ENCODE results near the gene INSL3.
A peak's percentile ranks its signal among the peaks of the same experiment; 100 is the strongest.

The INSL3 gene

DNA sequence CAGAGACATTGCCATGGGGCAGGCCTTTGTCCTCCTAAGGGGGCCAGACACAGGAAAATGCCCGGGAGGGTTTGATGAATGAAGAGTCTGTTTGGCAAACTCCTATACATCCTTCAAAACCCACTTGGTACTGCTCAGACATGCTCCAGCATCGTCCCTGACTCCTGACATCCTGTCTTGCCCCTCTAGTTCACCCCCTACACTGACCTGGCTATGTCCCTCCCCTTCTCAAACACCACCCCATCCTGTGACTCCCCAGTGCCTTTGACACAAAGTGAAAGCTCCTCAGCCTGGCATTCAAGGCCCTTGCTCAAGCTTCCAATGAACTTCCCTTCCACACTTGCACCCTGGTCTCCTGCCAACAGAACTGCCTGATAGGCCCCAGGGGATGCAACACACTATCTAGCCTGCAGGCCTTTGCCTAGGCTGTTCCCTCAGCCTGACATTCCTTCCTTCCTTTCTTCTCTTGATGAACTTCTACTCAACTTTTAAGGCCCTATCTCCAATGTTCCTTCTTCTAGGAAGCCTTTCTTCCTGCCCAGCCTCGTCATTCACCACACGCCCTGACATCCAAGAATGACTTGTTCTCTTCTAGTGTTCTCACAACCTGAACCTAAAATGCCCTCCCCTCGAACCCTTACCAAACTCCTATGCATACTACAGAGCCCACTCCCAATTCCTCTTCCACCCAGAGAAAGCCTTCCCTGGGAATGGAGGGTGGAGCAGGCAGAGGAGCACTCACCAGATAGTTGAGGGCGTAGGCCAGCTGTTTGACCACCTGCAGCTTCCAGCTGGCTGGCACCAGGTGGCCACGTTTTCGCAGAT, 14.1 kb upstream of the INSL3 start:
- H3K4me3 Mint-ChIP-seq = no peak overlapping the region
- H3K4me1 Mint-ChIP-seq (ENCODE audit: low read depth) = peaks cover 8% of the 10 kb centered on the region

DNA sequence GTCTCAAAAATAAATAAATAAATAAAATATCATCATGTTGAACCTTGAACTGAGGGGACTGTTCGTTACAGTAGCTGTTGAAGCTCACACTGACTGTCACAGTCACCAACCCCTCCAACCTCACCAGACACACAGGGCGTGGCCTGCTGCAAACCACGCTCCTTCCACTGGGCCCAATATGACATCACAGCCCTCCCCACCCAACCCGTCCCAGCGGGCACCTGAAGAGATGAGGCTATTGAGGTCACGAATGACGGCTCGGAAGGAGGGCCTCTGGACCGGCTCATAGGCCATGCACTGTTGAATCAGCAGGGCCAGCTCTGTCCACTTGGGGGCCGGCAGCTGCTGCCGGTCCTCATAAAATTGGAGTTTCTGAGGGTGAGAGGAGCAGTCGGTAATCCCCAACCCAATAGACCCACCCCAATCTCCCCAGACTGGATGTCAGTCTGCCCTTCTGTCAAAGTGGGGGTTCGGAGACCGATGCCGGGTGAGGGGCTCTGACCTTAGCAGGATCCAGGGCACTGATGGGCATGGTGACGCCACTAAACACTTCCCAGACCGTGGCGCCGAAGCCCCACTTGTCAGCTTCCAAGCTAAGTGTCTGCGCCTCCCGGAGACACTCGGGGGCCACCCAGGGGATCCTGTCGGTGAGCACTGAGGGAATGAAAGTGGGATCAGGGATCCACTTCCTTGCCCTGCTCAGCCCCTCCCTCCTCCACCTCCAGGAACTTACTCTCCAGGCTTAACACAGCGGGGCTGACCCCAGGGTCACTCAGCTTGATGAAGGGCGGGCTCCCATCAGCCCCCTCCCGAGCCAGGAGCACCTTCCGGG, 13.2 kb upstream of the INSL3 start:
- peaks cover 76% of the 10 kb centered on the region for H3K36me3 Mint-ChIP-seq (ENCODE audit: low read depth)
- no peaks in the 10 kb centered on the region for H3K9me3 Mint-ChIP-seq
- H3K4me3 Mint-ChIP-seq = no peak overlapping the region
- H3K4me1 Mint-ChIP-seq (ENCODE audit: low read depth) = peaks cover 8% of the 10 kb centered on the region
- H3K27ac Mint-ChIP-seq = no peak overlapping the region
- H3K27me3 Mint-ChIP-seq = no peaks in the 10 kb centered on the region

More for the DNA sequence above, 14.1 kb upstream of the INSL3 start:
- Mint-ChIP-seq H3K36me3 (ENCODE audit: low read depth) (peaks cover 75% of the 10 kb centered on the region), H3K27ac (peak overlapping the region; percentile 1), H3K9me3 (no peaks in the 10 kb centered on the region), H3K27me3 (no peaks in the 10 kb centered on the region)

DNA sequence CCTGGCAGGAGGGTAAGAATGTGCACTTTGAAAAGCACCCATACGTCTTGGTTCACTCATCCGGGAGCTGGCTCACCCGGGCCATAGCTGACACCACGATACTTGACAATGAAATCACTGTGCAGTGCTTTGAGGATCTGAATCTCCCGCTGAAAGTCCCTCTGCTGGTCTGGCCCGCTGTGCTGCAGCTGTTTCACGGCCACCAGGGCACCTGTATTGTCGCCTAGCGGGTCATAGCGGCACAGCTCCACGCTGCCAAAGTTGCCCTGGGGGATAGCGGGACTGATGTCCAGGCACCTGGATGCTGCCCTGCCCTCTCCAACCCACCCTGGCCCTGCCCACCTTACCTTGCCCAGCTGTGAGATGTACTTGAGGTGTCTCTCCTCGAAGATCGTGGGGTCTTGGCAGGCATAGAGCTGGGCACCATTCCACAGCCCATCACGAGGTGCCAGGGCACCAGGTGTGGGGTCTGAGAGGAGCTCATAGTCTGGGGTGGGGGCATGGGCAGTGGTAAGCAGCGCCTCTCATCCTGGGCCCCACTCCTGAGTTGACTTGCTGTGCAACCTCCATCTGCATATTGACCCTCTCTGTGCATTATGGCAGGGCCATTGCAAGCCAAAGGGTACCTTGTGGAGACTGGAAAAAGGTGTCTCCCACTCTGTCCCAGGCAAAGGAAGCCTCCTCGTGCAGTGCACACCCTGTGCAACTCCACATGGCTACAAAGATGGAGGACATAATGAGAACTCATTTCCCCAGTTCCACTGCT, 11.3 kb upstream of the INSL3 start:
- Mint-ChIP-seq H3K27me3 (no peaks in the 10 kb centered on the region), H3K9me3 (no peaks in the 10 kb centered on the region), H3K36me3 (ENCODE audit: low read depth) (peaks cover 67% of the 10 kb centered on the region), H3K4me3 (no peak overlapping the region), H3K4me1 (ENCODE audit: low read depth) (no peaks in the 10 kb centered on the region), H3K27ac (no peak overlapping the region)

DNA sequence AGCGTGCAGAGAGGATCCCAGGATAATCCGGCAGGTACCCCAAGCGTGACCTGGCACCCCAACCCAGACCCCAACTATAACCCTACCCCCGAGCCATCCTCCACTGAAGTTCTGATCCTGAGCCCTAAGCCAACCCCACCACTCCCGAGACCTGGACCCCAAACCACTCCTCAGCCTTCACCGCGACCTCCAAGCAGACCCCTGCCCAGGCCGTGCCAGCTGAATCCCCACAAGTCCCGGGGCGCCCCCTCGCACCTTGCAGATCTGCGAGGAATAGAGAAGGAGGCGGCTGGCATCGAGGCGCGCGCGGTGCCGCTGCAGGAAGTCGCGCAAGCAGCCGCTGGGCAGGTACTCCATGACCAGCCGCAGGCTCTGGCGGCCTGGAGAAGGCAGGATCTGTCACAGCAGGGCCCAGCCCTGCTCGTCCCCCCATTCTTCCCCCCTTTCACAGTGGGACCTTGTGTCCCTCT, 10.1 kb upstream of the INSL3 start:
- no peak overlapping the region for H3K4me3 Mint-ChIP-seq
- no peaks in the 10 kb centered on the region for H3K9me3 Mint-ChIP-seq
- no peak overlapping the region for H3K27ac Mint-ChIP-seq
- no peaks in the 10 kb centered on the region for H3K27me3 Mint-ChIP-seq
- no peaks in the 10 kb centered on the region for H3K4me1 Mint-ChIP-seq (ENCODE audit: low read depth)
- peaks cover 61% of the 10 kb centered on the region for H3K36me3 Mint-ChIP-seq (ENCODE audit: low read depth)

DNA sequence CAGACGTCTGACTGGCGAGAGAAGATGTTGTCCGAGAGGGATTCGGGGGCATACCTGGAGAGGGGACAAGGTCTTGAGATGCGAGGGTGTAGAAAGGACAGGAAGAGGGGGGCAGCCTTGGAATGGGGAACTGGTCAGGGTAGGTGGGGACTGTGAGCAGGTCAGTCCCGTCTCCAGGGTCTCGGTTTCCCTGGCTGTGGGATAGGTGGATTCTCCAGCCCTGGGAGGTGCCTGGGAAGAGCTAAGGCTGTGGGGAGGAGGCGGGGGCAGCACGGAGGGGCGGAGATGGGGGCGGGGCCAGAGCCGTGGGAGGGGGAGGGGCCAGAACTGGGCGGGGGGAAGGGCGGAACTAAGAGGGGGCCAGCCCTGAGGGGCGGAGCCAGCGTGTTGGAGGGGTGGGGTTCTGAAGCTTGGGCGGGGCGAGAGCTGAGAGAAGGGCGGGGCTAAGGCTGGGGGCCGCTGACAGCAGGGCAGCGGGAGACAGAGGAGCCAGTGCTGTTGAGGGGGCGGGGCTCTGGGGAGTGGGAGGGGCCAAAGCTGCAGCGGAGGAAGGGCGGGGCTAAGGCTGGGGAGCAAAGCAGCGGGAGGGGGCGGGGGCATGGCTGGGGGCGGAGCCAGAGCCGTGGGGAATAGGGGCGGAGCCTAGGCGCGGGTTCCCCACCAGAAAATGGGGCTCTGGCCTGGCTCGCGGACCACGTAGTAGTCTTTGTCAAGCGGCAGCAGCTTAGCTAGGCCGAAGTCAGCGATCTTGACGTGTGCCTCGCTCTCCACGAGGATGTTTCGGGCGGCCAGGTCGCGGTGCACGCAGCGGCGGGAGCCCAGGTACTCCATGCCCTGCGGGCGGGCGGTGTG, 9.5 kb upstream of the INSL3 start:
- no peak overlapping the region for H3K4me3 Mint-ChIP-seq
- H3K9me3 Mint-ChIP-seq = no peaks in the 10 kb centered on the region

GRCh38 chr19:17829855-17830566, 8.7 kb upstream of the INSL3 start:
- H3K9me3 Mint-ChIP-seq = no peaks in the 10 kb centered on the region
- H3K36me3 Mint-ChIP-seq (ENCODE audit: low read depth) = peaks cover 48% of the 10 kb centered on the region
- no peak overlapping the region for H3K4me3 Mint-ChIP-seq
- no peak overlapping the region for H3K27ac Mint-ChIP-seq
- no peaks in the 10 kb centered on the region for H3K4me1 Mint-ChIP-seq (ENCODE audit: low read depth)
- no peaks in the 10 kb centered on the region for H3K27me3 Mint-ChIP-seq

More for the DNA sequence above, 9.5 kb upstream of the INSL3 start:
- Mint-ChIP-seq H3K27ac (no peak overlapping the region), H3K27me3 (no peaks in the 10 kb centered on the region), H3K36me3 (ENCODE audit: low read depth) (peaks cover 56% of the 10 kb centered on the region), H3K4me1 (ENCODE audit: low read depth) (no peaks in the 10 kb centered on the region)

GRCh38 chr19:17826508-17827056, 5.3 kb upstream of the INSL3 start:
- H3K36me3 Mint-ChIP-seq (ENCODE audit: low read depth) = peaks cover 21% of the 10 kb centered on the region
- H3K4me3 Mint-ChIP-seq = no peak overlapping the region
- H3K27ac Mint-ChIP-seq = no peak overlapping the region
- no peaks in the 10 kb centered on the region for H3K4me1 Mint-ChIP-seq (ENCODE audit: low read depth)
- H3K9me3 Mint-ChIP-seq = no peaks in the 10 kb centered on the region
- no peaks in the 10 kb centered on the region for H3K27me3 Mint-ChIP-seq

DNA sequence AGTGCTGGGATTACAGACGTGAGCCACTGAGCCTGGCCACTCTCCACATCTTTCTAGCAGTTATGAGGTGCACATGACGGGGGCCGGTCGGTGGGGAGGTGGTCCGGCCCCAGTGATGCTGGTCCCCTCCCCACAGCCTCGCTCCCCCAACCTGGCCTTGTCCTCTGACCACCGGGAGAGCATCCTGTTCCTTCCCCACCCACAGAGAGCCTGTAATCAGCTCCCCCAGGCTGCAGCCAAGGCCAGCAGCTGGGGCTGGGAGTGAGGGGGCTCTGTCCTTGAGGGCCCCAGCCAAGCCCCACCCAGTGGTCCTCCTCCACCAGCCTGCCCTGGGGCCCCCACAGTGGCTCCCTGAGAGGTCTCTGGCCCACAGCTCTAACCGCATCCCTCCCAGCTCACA, 3.0 kb upstream of the INSL3 start:
- Mint-ChIP-seq H3K9me3 (no peaks in the 10 kb centered on the region), H3K36me3 (ENCODE audit: low read depth) (peaks cover 6% of the 10 kb centered on the region), H3K27ac (no peak overlapping the region), H3K27me3 (no peaks in the 10 kb centered on the region), H3K4me1 (ENCODE audit: low read depth) (no peaks in the 10 kb centered on the region), H3K4me3 (no peak overlapping the region)

DNA sequence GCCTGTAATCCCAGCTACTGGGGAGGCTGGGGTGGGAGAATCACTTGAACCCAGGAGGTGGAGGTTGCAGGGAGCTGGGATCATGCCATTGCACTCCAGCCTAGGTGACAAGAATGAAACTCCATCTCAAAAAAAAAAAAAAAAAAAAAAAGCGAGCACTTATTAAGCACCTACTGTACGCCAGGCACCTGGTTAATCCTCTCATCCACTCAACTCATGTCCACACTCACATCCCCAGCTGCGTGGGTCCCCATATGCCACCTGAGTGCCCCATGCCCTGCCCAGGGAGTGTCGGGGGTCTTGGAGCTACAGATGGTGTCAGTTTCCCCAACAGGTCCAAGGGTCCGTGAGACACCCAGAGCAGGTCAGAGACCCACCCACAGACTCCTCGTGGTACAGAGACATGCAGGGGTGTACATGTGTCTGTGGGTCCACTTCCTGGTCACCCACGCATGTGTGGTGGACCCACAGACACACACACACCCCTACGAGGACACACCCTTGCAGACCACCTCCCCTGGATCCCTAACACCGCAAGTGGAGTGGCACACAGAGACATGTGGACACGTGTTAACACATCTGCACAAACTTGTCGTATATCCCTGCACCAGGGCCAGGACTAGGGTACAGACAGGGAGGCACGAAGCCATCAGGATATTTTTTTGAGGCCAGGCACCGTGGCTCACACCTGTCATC, 3.5 kb downstream of the INSL3 start:
- Mint-ChIP-seq H3K4me1 (ENCODE audit: low read depth) (no peaks in the 10 kb centered on the region), H3K27me3 (no peaks in the 10 kb centered on the region), H3K4me3 (no peak overlapping the region), H3K27ac (no peak overlapping the region), H3K36me3 (ENCODE audit: low read depth) (no peaks in the 10 kb centered on the region), H3K9me3 (no peaks in the 10 kb centered on the region)

DNA sequence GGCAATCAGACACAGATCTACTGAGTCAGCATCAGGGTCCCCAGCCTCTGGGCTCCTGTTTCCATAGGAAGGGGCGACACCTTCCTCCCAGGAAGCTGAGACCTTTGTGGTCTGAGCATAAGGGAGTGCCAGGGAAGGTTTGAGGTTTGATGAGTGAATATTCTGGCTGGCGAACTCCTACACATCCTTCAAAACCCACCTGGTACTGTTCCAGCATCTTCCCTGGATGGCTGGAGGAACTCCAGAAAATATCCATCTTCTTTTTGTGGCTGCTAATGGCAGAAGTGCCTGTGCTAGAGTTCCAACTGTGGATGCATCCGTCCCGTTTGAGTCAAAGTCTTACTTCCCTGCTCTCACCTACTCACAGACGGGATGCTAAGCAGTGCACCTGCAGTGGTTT, 9.2 kb downstream of the INSL3 start:
- Mint-ChIP-seq H3K36me3 (ENCODE audit: low read depth) (no peaks in the 10 kb centered on the region), H3K9me3 (no peaks in the 10 kb centered on the region), H3K27ac (no peak overlapping the region), H3K4me3 (no peak overlapping the region), H3K27me3 (no peaks in the 10 kb centered on the region), H3K4me1 (ENCODE audit: low read depth) (peaks cover 7% of the 10 kb centered on the region)

DNA sequence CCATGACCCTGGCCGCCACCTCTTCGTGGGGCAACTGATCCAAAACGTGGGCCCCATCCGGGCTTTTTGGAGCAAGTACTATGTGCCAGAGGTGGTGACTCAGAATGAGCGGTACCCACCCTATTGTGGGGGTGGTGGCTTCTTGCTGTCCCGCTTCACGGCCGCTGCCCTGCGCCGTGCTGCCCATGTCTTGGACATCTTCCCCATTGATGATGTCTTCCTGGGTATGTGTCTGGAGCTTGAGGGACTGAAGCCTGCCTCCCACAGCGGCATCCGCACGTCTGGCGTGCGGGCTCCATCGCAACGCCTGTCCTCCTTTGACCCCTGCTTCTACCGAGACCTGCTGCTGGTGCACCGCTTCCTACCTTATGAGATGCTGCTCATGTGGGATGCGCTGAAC, 9.6 kb downstream of the INSL3 start:
- H3K4me3 Mint-ChIP-seq = no peak overlapping the region
- no peak overlapping the region for H3K27ac Mint-ChIP-seq
- H3K27me3 Mint-ChIP-seq = no peaks in the 10 kb centered on the region

GRCh38 chr19:17811103-17811502, 10.2 kb downstream of the INSL3 start:
- Mint-ChIP-seq H3K36me3 (ENCODE audit: low read depth) (no peaks in the 10 kb centered on the region), H3K27me3 (no peaks in the 10 kb centered on the region), H3K4me3 (no peak overlapping the region), H3K4me1 (ENCODE audit: low read depth) (peaks cover 10% of the 10 kb centered on the region), H3K27ac (no peak overlapping the region), H3K9me3 (no peaks in the 10 kb centered on the region)

More for the DNA sequence above, 9.6 kb downstream of the INSL3 start:
- H3K9me3 Mint-ChIP-seq = no peaks in the 10 kb centered on the region
- no peaks in the 10 kb centered on the region for H3K36me3 Mint-ChIP-seq (ENCODE audit: low read depth)
- peaks cover 7% of the 10 kb centered on the region for H3K4me1 Mint-ChIP-seq (ENCODE audit: low read depth)

- H3K4me1 Mint-ChIP-seq (ENCODE audit: low read depth) = peaks cover 19% of the 10 kb centered on the region
- H3K4me3 Mint-ChIP-seq = no peak overlapping the region
- no peaks in the 10 kb centered on the region for H3K36me3 Mint-ChIP-seq (ENCODE audit: low read depth)
- H3K9me3 Mint-ChIP-seq = no peaks in the 10 kb centered on the region
- H3K27ac Mint-ChIP-seq = no peak overlapping the region
- H3K27me3 Mint-ChIP-seq = no peaks in the 10 kb centered on the region
These were observed 13.5 kb downstream of the INSL3 start for GRCh38 chr19:17807731-17808316.
